ENCODE results near the gene MKNK2. TPM values are rescaled to one million over a fixed set of nuclear protein-coding genes. Genes with fewer than 3 reads are reported as not detected.

Gene MKNK2
- 100 to 1,000 TPM; 120 to 123 TPM for total RNA-seq
- polyA plus RNA-seq (2013, experiment 1 of 2), result 63.1 TPM
- polyA plus RNA-seq (2013, experiment 2 of 2), result 58.0 TPM
- long read RNA-seq, experiment 1, partial matches to known transcripts, result 34 of 50 reads
- long read RNA-seq, experiment 1, other reads (novel, unspliced or antisense), result 9 of 50 reads
- long read RNA-seq, experiment 2, transcript MKNK2-202 (14 exons, 1,744 nt), result minor isoform, 15 of 362 reads
- long read RNA-seq, experiment 2, transcript MKNK2-211 (4 exons, 875 nt), result minor isoform, 5 of 362 reads
- long read RNA-seq, experiment 2, transcript MKNK2-201 (14 exons, 3,774 nt), result major isoform, 148 of 362 reads
- long read RNA-seq, experiment 2, partial matches to known transcripts, result 43 of 362 reads
- long read RNA-seq, experiment 2, other reads (novel, unspliced or antisense), result 145 of 362 reads
- long read RNA-seq, experiment 3, partial matches to known transcripts, result 22 of 64 reads
- long read RNA-seq, experiment 3, other reads (novel, unspliced or antisense), result 41 of 64 reads
- long read RNA-seq, experiment 4, partial matches to known transcripts, result 3 of 6 reads
- long read RNA-seq, experiment 4, other reads (novel, unspliced or antisense), result 0 of 6 reads

- H3K9me3 Mint-ChIP-seq, result no peaks in the 10 kb centered on the region
- no peaks in the 10 kb centered on the region for H3K27me3 Mint-ChIP-seq (ENCODE audit: insufficient read depth)
- WGBS, 2 experiments (ENCODE audit: insufficient coverage in 1 of 2, insufficient read length in 1 of 2), result 3 to 8% methylated on average over 31 to 93 of the region's 93 CpGs
- Histone ChIP-seq H3K4me3 (ENCODE audit: low read length) (peak within 1 kb of the TSS; percentile 88), H3K9me3 (ENCODE audit: control insufficient read depth, low read length) (no peaks in the 10 kb centered on the region), H3K36me3 (ENCODE audit: control insufficient read depth, insufficient read depth, low read length) (peaks cover 7% of the 10 kb centered on the region), H3K9ac (ENCODE audit: extremely low read depth, low read length, poor library complexity, severe bottlenecking) (peak within 1 kb of the TSS; percentile 77), H3K27me3 (ENCODE audit: control insufficient read depth, insufficient read depth, low read length, poor library complexity, severe bottlenecking) (no peaks in the 10 kb centered on the region), H3K27ac (ENCODE audit: low read depth, low read length) (peak within 1 kb of the TSS; percentile 58), H3K4me1 (ENCODE audit: control insufficient read depth, insufficient read depth, low read length) (peaks cover 10% of the 10 kb centered on the region)
- DNase-seq, result peak; percentile 97
- no peaks in the 10 kb centered on the region for H3K36me3 Mint-ChIP-seq (ENCODE audit: low read depth)
- peak within 1 kb of the TSS; percentile 66 for H3K4me3 Mint-ChIP-seq
- H3K4me1 Mint-ChIP-seq, result no peaks in the 10 kb centered on the region
- peak within 1 kb of the TSS; percentile 55 for H3K27ac Mint-ChIP-seq
- TF ChIP-seq, protein P1, sequence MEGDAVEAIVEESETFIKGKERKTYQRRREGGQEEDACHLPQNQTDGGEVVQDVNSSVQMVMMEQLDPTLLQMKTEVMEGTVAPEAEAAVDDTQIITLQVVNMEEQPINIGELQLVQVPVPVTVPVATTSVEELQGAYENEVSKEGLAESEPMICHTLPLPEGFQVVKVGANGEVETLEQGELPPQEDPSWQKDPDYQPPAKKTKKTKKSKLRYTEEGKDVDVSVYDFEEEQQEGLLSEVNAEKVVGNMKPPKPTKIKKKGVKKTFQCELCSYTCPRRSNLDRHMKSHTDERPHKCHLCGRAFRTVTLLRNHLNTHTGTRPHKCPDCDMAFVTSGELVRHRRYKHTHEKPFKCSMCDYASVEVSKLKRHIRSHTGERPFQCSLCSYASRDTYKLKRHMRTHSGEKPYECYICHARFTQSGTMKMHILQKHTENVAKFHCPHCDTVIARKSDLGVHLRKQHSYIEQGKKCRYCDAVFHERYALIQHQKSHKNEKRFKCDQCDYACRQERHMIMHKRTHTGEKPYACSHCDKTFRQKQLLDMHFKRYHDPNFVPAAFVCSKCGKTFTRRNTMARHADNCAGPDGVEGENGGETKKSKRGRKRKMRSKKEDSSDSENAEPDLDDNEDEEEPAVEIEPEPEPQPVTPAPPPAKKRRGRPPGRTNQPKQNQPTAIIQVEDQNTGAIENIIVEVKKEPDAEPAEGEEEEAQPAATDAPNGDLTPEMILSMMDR (conservative IDR thresholded peaks at IDR 0.05), result peak; percentile 70
Observed at GRCh38 chr19:2050991-2051772, at the start of gene MKNK2. MKNK2 (minus strand) TSS chr19:2051244; CDS start chr19:2050851, 393 bp downstream.

- Mint-ChIP-seq H3K27me3 (ENCODE audit: insufficient read depth) (no peaks in the 10 kb centered on the region), H3K4me1 (peaks cover 2% of the 10 kb centered on the region), H3K9me3 (peaks cover 12% of the 10 kb centered on the region), H3K27ac (no peak overlapping the region), H3K36me3 (ENCODE audit: low read depth) (peaks cover 50% of the 10 kb centered on the region), H3K4me3 (no peak overlapping the region)
- Histone ChIP-seq H3K27me3 (ENCODE audit: control insufficient read depth, insufficient read depth, low read length, poor library complexity, severe bottlenecking) (no peaks in the 10 kb centered on the region), H3K4me3 (ENCODE audit: low read length) (no peak overlapping the region), H3K27ac (ENCODE audit: low read depth, low read length) (no peak overlapping the region), H3K4me1 (ENCODE audit: control insufficient read depth, insufficient read depth, low read length) (peaks cover 4% of the 10 kb centered on the region), H3K36me3 (ENCODE audit: control insufficient read depth, insufficient read depth, low read length) (peaks cover 55% of the 10 kb centered on the region), H3K9me3 (ENCODE audit: control insufficient read depth, low read length) (peaks cover 9% of the 10 kb centered on the region), H3K9ac (ENCODE audit: extremely low read depth, low read length, poor library complexity, severe bottlenecking) (no peak overlapping the region)
- 95 to 100% methylated on average over 5 to 11 of the region's 11 CpGs for WGBS, 2 experiments (ENCODE audit: insufficient coverage in 1 of 2, insufficient read length in 1 of 2)
- TF ChIP-seq, protein P1 (conservative IDR thresholded peaks at IDR 0.05), result no peak
- no peak for DNase-seq
Observed at GRCh38 chr19:2100719-2101061, 49.6 kb upstream of the MKNK2 start.

DNA sequence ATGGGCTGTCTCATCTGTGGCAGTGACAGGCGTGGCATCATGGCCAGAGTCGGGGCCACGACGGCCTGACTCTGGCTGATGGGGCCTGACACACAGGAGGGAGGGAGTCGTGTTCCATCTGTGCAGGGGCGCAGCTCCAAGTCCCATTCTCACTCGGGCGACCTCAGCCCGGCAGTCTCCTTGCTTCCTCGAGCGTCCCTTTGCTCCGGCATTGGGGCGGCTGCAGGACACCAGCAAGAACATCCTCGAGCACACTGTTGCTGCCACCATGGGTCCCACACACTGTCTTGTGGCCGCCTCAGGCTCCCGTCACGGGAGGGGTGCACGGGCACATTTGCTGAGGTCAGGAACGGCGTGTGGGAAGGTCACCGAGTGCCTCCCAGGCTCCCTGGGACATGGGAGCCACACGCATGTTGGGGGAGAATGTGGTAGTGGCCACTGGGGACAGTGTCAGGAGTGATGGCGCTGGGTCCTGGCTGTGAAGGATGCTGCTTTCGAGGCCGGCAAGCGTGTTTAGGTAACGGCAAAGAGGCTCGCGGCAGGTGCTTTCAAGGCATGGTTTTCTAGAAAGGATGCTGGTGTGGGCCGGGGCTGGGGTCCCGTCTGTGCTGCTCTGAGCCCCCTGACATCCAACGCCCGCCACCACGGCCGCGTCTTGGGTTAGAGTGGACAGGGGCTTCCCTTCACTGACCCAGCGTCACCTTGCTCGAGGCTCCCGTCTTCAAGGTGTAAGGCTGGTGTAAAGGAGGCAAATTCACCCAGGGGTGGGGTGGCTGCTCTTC, 49.1 kb upstream of the MKNK2 start:
- Mint-ChIP-seq H3K4me1 (peaks cover 2% of the 10 kb centered on the region), H3K27ac (no peak overlapping the region)
- DNase-seq, result no peak

More for the DNA sequence above, 49.1 kb upstream of the MKNK2 start:
- Mint-ChIP-seq H3K36me3 (ENCODE audit: low read depth) (peaks cover 45% of the 10 kb centered on the region), H3K27me3 (ENCODE audit: insufficient read depth) (no peaks in the 10 kb centered on the region), H3K4me3 (no peak overlapping the region), H3K9me3 (peaks cover 7% of the 10 kb centered on the region)
- Histone ChIP-seq H3K36me3 (ENCODE audit: control insufficient read depth, insufficient read depth, low read length) (peaks cover 50% of the 10 kb centered on the region), H3K9me3 (ENCODE audit: control insufficient read depth, low read length) (peaks cover 6% of the 10 kb centered on the region), H3K27ac (ENCODE audit: low read depth, low read length) (no peak overlapping the region), H3K27me3 (ENCODE audit: control insufficient read depth, insufficient read depth, low read length, poor library complexity, severe bottlenecking) (no peaks in the 10 kb centered on the region), H3K4me3 (ENCODE audit: low read length) (no peak overlapping the region), H3K4me1 (ENCODE audit: control insufficient read depth, insufficient read depth, low read length) (peaks cover 4% of the 10 kb centered on the region), H3K9ac (ENCODE audit: extremely low read depth, low read length, poor library complexity, severe bottlenecking) (no peak overlapping the region)
- 94 to 99% methylated on average over 32 to 39 of the region's 39 CpGs for WGBS, 2 experiments (ENCODE audit: insufficient coverage in 1 of 2, insufficient read length in 1 of 2)
- TF ChIP-seq, protein P1 (conservative IDR thresholded peaks at IDR 0.05), result no peak

All from endodermal cell (in vitro differentiated cells).